HL-60/S4 treated with phorbol 12-myristate 13-acetate at 8.2 ng/mL for 4 days and 3 days (cell line): ENCODE data around the gene SRP9.
"Not testable (repeated sequence)": the region's sequence is repeated elsewhere in the genome, so short reads cannot be mapped to it uniquely, and the experiment has no call there.

ENCODE experiments used
- in situ Hi-C: fragments of 300-500 bp; cut with MboI; formaldehyde crosslinking; loops from 2 replicates; pipeline ENCODE4 v1.15.0; 2022; ENCODE audit warnings: low sequenced_read_pairs

SRP9 gene

GRCh38 chr1:225812488-225813213 lies 35.0 kb downstream of the SRP9 start:
- in situ Hi-C loops, result no loop called here

GRCh38 chr1:225813214-225813964 lies 35.8 kb downstream of the SRP9 start:
- in situ Hi-C loops, result no loop called here

- in situ Hi-C loops, result no loop called here
Measured at GRCh38 chr1:225814381-225814780, 36.8 kb downstream of the SRP9 start.

- in situ Hi-C loops, result not testable (repeated sequence)
Measured at GRCh38 chr1:225815090-225815489, 37.5 kb downstream of the SRP9 start.

- in situ Hi-C loops, result no loop called here
Measured at GRCh38 chr1:225815526-225816178, 38.0 kb downstream of the SRP9 start.

GRCh38 chr1:225816643-225817538 lies 39.3 kb downstream of the SRP9 start:
- in situ Hi-C loops, result no loop called here

GRCh38 chr1:225817611-225818061 lies 40.0 kb downstream of the SRP9 start:
- in situ Hi-C loops, result no loop called here

- in situ Hi-C loops, result no loop called here
Measured at GRCh38 chr1:225818229-225818628, 40.6 kb downstream of the SRP9 start.

GRCh38 chr1:225819346-225820192 lies 41.9 kb downstream of the SRP9 start:
- in situ Hi-C loops, result no loop called here

GRCh38 chr1:225820522-225821120 lies 43.0 kb downstream of the SRP9 start:
- in situ Hi-C loops, result no loop called here

GRCh38 chr1:225822655-225823403 lies 45.2 kb downstream of the SRP9 start:
- in situ Hi-C loops, result no loop called here

GRCh38 chr1:225823811-225824261 lies 46.2 kb downstream of the SRP9 start:
- in situ Hi-C loops, result no loop called here

- in situ Hi-C loops, result no loop called here
Measured at GRCh38 chr1:225824533-225824941, 46.9 kb downstream of the SRP9 start.

GRCh38 chr1:225825078-225825477 lies 47.5 kb downstream of the SRP9 start:
- in situ Hi-C loops, result no loop called here

- in situ Hi-C loops, result no loop called here
Measured at GRCh38 chr1:225825607-225826007, 48.0 kb downstream of the SRP9 start.

- in situ Hi-C loops, result no loop called here
Measured at GRCh38 chr1:225827076-225827475, 49.5 kb downstream of the SRP9 start.

GRCh38 chr1:225828706-225829345 lies 51.2 kb downstream of the SRP9 start:
- in situ Hi-C loops, result no loop called here

- in situ Hi-C loops, result no loop called here
Measured at GRCh38 chr1:225830841-225831240, 53.2 kb downstream of the SRP9 start.
